Psoas muscle (tissue), 8 donors: Measurements from ENCODE around the gene PLCG2. TPM values are rescaled to one million over a fixed set of nuclear protein-coding genes. Genes with fewer than 3 reads are reported as not detected.

Experiments used
- ATAC-seq, 4 donors: fragments of 200-7000 bp; cut with Tn5 transposase; one replicate each; pipeline ENCODE4 v1.9.1; 2020; ENCODE audit warnings: moderate library complexity in 3 of 4, mild to moderate bottlenecking in 2 of 4
- DNase-seq, 2 donors: peaks; one replicate each; pipeline ENCODE4 v3.0.0-alpha.2; 2020
- H3K27ac ChIP-seq: fragments of 200-600 bp; one replicate; pipeline ENCODE4 v1.8.0; 2022
- H3K27me3 ChIP-seq, 3 donors: fragments of 200-600 bp in 1 of 3; one replicate each; pipeline versions ENCODE4 v1.6.1 to v1.8.0; 2013 to 2022; ENCODE audit warnings: low read length in 2 of 3, mild to moderate bottlenecking in 2 of 3, moderate library complexity in 1 of 3; ENCODE audit not compliant: insufficient read depth in 3 of 3
- H3K36me3 ChIP-seq, 2 donors: fragments of 200-600 bp in 1 of 2; one replicate each; pipeline versions ENCODE4 v1.6.1 to v1.8.0; 2013 to 2022; ENCODE audit warnings: low read depth in 1 of 2, mild to moderate bottlenecking in 1 of 2, moderate library complexity in 1 of 2; ENCODE audit not compliant: insufficient read depth in 1 of 2
- H3K4me1 ChIP-seq: fragments of 200-600 bp; one replicate; pipeline ENCODE4 v1.8.0; 2022
- H3K4me3 ChIP-seq: fragments of 200-600 bp; one replicate; pipeline ENCODE4 v1.8.0; 2022; ENCODE audit warnings: mild to moderate bottlenecking
- H3K9me3 ChIP-seq: fragments of 200-600 bp; one replicate; pipeline ENCODE4 v1.8.0; 2022
- CTCF ChIP-seq: fragments of 200-600 bp; IDR thresholded peaks from one replicate; pipeline ENCODE4 v1.8.0; 2022; ENCODE audit warnings: antibody characterized with exemption
- WGBS, 3 donors: extraction: QIAGEN DNeasy Blood & Tissue Kit; methylation state at CpG; one replicate each; pipeline versions ENCODE4 v1.1.6 to v1.1.7; 2013; 5-methylcytosine and 5-hydroxymethylcytosine counted together
- intact Hi-C, 2 donors: fragments of 100-400 bp; cut with DNase I; formaldehyde crosslinking; loops; one replicate each; pipeline versions ENCODE4 v1.11.0 to v1.14.2; 2022
- polyA plus RNA-seq, 3 donors: library from polyadenylated mRNA; stranded (reverse); fragments of 200-250 nt; gene quantifications; one replicate each; pipeline ENCODE4 v1.2.3, GENCODE V29; 2013
- total RNA-seq, 4 donors: library from RNA; stranded (reverse); fragmentation: NEBNext Ultra II Directional in 2 of 4; extraction: Animal tissue kit (Norgen Biotek cat#: 25700) in 2 of 4; gene quantifications; one replicate each; pipeline versions ENCODE4 v1.2.1 to v1.2.4, GENCODE V29; 2021 to 2023
- donor health status: healthy with polysubstance abuse.
- donor health status: DM: no; HTN: no; CAD: no; lungs with moderate emphysema.
- donor health status: Bipolar disorder and iron deficiency.
- donor health status: healthy.
- donor health status: DM: yes; HTN: yes; CAD: no.
- donor health status: DM: no; HTN: no; CAD: no.
- donor health status: DM: no; HTN: no; CAD: no.
- donor health status: DM: yes; HTN: yes; CAD: no.

PLCG2 gene
- total and polyA plus RNA-seq, 7 donors, result 0.96 to 4.8 (median 2.5) TPM

- Histone ChIP-seq H3K4me1 (no peaks in the 10 kb centered on the region), H3K27ac (no peak overlapping the region), H3K4me3 (no peak overlapping the region), H3K9me3 (no peaks in the 10 kb centered on the region), H3K36me3 (no peaks in the 10 kb centered on the region), H3K27me3 (peaks cover 0 to 4% (median 0%) of the 10 kb centered on the region in 3 donors)
- DNase-seq (no peak), ATAC-seq (no peak)
- TF ChIP-seq CTCF, result no peak
- intact Hi-C loops, result no loop called here
- 84 to 92% (median 90%) methylated on average over 4 of the region's 4 CpGs for WGBS, 3 donors
Observed at GRCh38 chr16:81744911-81745310, 34.2 kb upstream of the PLCG2 start.

GRCh38 chr16:81745704-81746558 is 33.2 kb upstream of the PLCG2 start:
- H3K9me3 ChIP-seq, result no peaks in the 10 kb centered on the region
- WGBS, 3 donors, result 23 to 25% (median 25%) methylated on average over 33 of the region's 33 CpGs
- H3K4me3 ChIP-seq, result peak overlapping the region; percentile 63
- DNase-seq (peak; percentile 57 to 75), ATAC-seq (peak; percentile 47 to 86 (median 80))
- intact Hi-C loops, result no loop called here
- no peaks in the 10 kb centered on the region for H3K36me3 ChIP-seq
- no peak for TF ChIP-seq CTCF
- H3K27me3 ChIP-seq, result peaks cover 0 to 4% (median 0%) of the 10 kb centered on the region in 3 donors
- H3K27ac ChIP-seq, result no peak overlapping the region
- H3K4me1 ChIP-seq, result no peaks in the 10 kb centered on the region

DNA sequence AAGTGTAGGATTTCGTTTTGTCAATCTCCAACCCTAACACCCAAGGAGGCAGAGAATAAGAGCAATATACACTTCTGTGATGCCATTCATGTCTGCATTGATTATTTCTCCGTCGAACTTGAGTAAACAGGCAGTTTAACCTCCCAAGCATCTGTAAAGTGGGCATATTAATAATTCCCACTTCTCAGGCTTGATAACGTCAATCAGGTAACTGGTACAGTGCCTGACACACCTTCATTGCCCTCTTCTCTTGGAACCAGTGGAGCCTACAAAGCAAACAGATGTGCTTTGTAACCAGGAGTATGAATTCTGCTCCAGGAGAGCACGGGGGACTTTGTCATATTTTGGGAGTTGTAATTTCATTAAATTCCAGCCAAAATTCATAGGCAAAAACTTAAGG is 32.5 kb upstream of the PLCG2 start:
- DNase-seq, result no peak
- H3K27me3 ChIP-seq, result peaks cover 0 to 4% (median 0%) of the 10 kb centered on the region in 3 donors
- H3K9me3 ChIP-seq, result no peaks in the 10 kb centered on the region
- peak overlapping the region; percentile 63 for H3K4me3 ChIP-seq
- 46 to 57% (median 51%) methylated on average over 5 of the region's 5 CpGs for WGBS, 3 donors
- intact Hi-C loops, result no loop called here
- H3K36me3 ChIP-seq, result no peaks in the 10 kb centered on the region
- no peak for ATAC-seq
- H3K27ac ChIP-seq, result no peak overlapping the region
- no peak for TF ChIP-seq CTCF
- H3K4me1 ChIP-seq, result no peaks in the 10 kb centered on the region

GRCh38 chr16:81748476-81749198 is 30.5 kb upstream of the PLCG2 start:
- H3K4me3 ChIP-seq, result no peak overlapping the region
- peaks cover 0 to 4% (median 0%) of the 10 kb centered on the region in 3 donors for H3K27me3 ChIP-seq
- TF ChIP-seq CTCF, result no peak
- intact Hi-C loops, result no loop called here
- WGBS, 3 donors, result 59 to 64% (median 63%) methylated on average over 7 of the region's 7 CpGs
- no peak for ATAC-seq
- no peak overlapping the region for H3K27ac ChIP-seq
- no peak for DNase-seq
- H3K9me3 ChIP-seq, result no peaks in the 10 kb centered on the region
- H3K4me1 ChIP-seq, result no peaks in the 10 kb centered on the region
- no peaks in the 10 kb centered on the region for H3K36me3 ChIP-seq
